Medulla oblongata (tissue), 1 donor: ENCODE measurements around the gene SORT1.

ENCODE experiments used
- DNase-seq: peaks from one replicate; pipeline ENCODE4 v3.0.0-alpha.2; 2015; ENCODE audit errors: extremely low spot score

SORT1 gene

GRCh38 chr1:109275706-109276345 lies 121.9 kb downstream of the SORT1 start:
- DNase-seq: no peak

DNA sequence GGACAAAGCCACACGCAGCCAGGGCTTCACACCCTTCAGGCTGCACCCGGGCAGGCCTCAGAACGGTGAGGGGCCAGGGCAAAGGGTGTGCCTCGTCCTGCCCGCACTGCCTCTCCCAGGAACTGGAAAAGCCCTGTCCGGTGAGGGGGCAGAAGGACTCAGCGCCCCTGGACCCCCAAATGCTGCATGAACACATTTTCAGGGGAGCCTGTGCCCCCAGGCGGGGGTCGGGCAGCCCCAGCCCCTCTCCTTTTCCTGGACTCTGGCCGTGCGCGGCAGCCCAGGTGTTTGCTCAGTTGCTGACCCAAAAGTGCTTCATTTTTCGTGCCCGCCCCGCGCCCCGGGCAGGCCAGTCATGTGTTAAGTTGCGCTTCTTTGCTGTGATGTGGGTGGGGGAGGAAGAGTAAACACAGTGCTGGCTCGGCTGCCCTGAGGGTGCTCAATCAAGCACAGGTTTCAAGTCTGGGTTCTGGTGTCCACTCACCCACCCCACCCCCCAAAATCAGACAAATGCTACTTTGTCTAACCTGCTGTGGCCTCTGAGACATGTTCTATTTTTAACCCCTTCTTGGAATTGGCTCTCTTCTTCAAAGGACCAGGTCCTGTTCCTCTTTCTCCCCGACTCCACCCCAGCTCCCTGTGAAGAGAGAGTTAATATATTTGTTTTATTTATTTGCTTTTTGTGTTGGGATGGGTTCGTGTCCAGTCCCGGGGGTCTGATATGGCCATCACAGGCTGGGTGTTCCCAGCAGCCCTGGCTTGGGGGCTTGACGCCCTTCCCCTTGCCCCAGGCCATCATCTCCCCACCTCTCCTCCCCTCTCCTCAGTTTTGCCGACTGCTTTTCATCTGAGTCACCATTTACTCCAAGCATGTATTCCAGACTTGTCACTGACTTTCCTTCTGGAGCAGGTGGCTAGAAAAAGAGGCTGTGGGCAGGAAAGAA lies 122.9 kb downstream of the SORT1 start:
- DNase-seq: no peak

GRCh38 chr1:109273570-109274288 lies 124.0 kb downstream of the SORT1 start:
- no peak for DNase-seq

DNA sequence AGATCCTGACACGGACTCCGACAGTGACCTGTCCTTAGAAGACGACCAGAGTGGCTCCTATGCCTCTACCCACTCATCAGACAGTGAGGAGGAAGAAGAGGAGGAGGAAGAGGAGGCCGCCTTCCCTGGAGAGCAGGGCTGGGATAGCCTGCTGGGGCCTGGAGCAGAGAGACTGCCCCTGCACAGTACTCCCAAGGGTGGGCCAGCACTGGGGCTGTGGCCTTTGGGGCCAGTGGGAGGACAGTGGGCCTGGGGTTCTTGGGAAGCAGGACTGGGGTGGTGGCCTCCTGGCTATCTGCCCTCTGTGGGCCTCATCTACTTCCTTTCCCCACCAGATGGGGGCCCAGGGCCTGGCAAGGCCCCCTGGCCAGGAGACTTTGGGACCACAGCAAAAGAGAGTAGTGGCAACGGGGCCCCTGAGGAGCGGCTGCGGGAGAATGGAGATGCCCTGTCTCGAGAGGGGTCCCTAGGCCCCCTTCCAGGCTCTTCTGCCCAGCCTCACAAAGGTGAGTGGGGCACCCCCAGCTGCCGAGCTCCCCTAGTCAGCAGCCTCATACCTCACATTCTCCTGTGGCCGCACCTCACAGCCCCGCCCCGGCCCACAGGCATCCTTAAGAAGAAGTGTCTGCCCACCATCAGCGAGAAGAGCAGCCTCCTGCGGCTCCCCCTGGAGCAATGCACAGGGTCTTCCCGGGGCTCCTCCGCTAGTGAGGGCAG lies 124.7 kb downstream of the SORT1 start:
- DNase-seq: no peak

- DNase-seq: no peak
Observed at GRCh38 chr1:109272021-109272799, 125.5 kb downstream of the SORT1 start.

GRCh38 chr1:109271458-109271857 lies 126.3 kb downstream of the SORT1 start:
- DNase-seq: no peak

GRCh38 chr1:109270623-109271317 lies 126.9 kb downstream of the SORT1 start:
- DNase-seq: no peak

- DNase-seq: no peak
Observed at GRCh38 chr1:109269981-109270622, 127.6 kb downstream of the SORT1 start.

GRCh38 chr1:109269212-109269980 lies 128.3 kb downstream of the SORT1 start:
- DNase-seq: no peak

GRCh38 chr1:109268431-109269211 lies 129.1 kb downstream of the SORT1 start:
- no peak for DNase-seq

GRCh38 chr1:109267743-109268300 lies 129.9 kb downstream of the SORT1 start:
- DNase-seq: no peak

DNA sequence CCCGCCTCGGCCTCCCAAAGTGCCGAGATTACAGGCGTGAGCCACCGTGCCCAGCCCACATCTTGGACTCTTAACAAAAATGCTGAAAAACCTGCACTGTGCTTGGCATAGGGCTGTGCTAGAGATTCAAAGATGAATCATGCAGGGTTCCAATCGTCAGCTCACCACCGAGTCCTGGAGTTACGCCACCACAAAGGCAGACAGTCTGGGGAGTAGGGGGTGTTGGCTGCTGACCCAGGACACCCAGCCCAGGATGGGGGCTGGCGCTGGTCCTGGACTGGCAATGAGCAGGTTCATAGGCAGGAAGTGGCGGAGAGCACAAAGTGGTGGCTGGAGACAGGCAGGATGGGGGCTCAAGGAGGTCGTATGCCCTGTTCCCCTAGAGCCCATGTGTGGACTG lies 130.8 kb downstream of the SORT1 start:
- no peak for DNase-seq

- no peak for DNase-seq
Observed at GRCh38 chr1:109265741-109266330, 131.9 kb downstream of the SORT1 start.

GRCh38 chr1:109265016-109265415 lies 132.7 kb downstream of the SORT1 start:
- DNase-seq: no peak

- no peak for DNase-seq
Observed at GRCh38 chr1:109264379-109264755, 133.4 kb downstream of the SORT1 start.

DNA sequence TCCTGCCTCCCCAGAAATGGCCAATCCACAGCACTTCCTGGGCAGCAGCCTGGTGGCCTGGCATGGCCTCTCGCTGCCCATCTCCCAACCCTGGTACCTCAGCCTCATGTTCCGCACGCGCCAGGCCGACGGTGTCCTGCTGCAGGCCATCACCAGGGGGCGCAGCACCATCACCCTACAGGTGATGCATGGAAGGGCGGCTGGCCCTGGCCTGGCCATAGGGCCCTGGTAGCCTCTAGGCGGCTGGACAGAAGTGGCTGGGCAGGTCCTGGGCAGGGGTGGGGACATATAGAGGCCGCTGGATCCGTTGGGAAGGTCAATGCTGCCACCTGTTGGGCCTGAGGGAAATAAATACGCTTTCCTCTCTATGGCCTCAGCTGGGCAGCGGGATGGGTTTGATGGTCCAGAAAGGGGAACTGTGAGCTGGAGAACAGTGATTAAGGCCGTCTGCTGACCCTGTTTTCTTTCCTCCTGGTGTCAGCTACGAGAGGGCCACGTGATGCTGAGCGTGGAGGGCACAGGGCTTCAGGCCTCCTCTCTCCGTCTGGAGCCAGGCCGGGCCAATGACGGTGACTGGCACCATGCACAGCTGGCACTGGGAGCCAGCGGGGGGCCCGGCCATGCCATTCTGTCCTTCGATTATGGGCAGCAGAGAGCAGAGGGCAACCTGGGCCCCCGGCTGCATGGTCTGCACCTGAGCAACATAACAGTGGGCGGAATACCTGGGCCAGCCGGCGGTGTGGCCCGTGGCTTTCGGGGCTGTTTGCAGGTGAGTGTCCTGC lies 133.9 kb downstream of the SORT1 start:
- DNase-seq: peak; percentile 95

GRCh38 chr1:109263234-109263596 lies 134.5 kb downstream of the SORT1 start:
- no peak for DNase-seq
